K562 (cell line): ENCODE measurements around the gene NRG3. TPM values are rescaled to one million over a fixed set of nuclear protein-coding genes. Genes with fewer than 3 reads are reported as not detected.

ENCODE experiments used
- ATAC-seq: fragments of 200-7000 bp; cut with Tn5 transposase; 3 replicates; pipeline ENCODE4 v1.9.1; 2020; ENCODE audit warnings: moderate library complexity
- BruUV-seq: library from RNA; stranded (reverse); fragments of 400-500 nt; replicated peaks from 2 replicates; lab custom pipeline; 2021; lab: Mats Ljungman, UMichigan
- CTCF ChIA-PET: fragments of 300-600 bp; formaldehyde crosslinking; extraction: SDS; loops from one replicate; lab custom pipeline; 2021; ENCODE audit warnings: low intra/inter-chr PET ratio; lab: Yijun Ruan, JAX
- POLR2A ChIA-PET: fragments of 300-600, 350-650 bp; sonication (Branson Sonifier 250); formaldehyde crosslinking; extraction: SDS; loops from one replicate; lab custom pipeline; 2021; ENCODE audit warnings: antibody characterized with exemption, inconsistent platforms; lab: Yijun Ruan, JAX
- DNase-seq, 4 experiments: peaks; one replicate each; pipeline versions ENCODE4 v3.0.0 to v3.0.0-alpha.2; 2011 to 2018; ENCODE audit warnings: low spot score in 3 of 4, mixed read lengths in 3 of 4; ENCODE audit errors: extremely low read depth in 1 of 4
- FAIRE-seq: peaks from 2 replicates; lab custom pipeline; 2011; peaks lifted over from hg19 to GRCh38; lab: Jason Lieb, UNC
- H2AFZ ChIP-seq: 2 replicates; pipeline ENCODE4 v1.6.0; 2011; ENCODE audit warnings: low read depth, low read length, control low read depth, inconsistent platforms
- H3K27ac ChIP-seq: fragments of 200-600 bp; 3 replicates; pipeline ENCODE4 v1.8.0; 2011; ENCODE audit warnings: low read depth, mild to moderate bottlenecking, control low read depth, inconsistent platforms, low read length, moderate library complexity, mixed read lengths; ENCODE audit errors: extremely low read depth
- H3K27me3 ChIP-seq, 2 experiments: fragments of 300-600 bp in 1 of 2; 2 replicates in 1 of 2; 3 replicates in 1 of 2; pipeline versions ENCODE4 v1.6.0 to v1.8.0; 2011; ENCODE audit warnings: inconsistent platforms in 2 of 2, low read length in 2 of 2, mild to moderate bottlenecking in 1 of 2, mixed read lengths in 1 of 2, moderate library complexity in 1 of 2; ENCODE audit not compliant: control insufficient read depth in 2 of 2, insufficient read depth in 2 of 2
- H3K36me3 ChIP-seq: fragments of 300-600 bp; 3 replicates; pipeline ENCODE4 v1.8.0; 2011; ENCODE audit warnings: mild to moderate bottlenecking, low read length, inconsistent platforms; ENCODE audit not compliant: control insufficient read depth, insufficient read depth
- H3K4me1 ChIP-seq, 2 experiments: fragments of 200-600 bp in 1 of 2; replicated peaks in 1 of 2; 2 replicates in 1 of 2; 3 replicates in 1 of 2; pipeline versions ENCODE4 v1.5.1 to v1.8.0; 2011; ENCODE audit warnings: inconsistent platforms in 2 of 2, low read length in 2 of 2, mild to moderate bottlenecking in 1 of 2, mixed read lengths in 1 of 2, moderate library complexity in 1 of 2; ENCODE audit not compliant: control insufficient read depth in 2 of 2, insufficient read depth in 2 of 2
- H3K4me2 ChIP-seq: 2 replicates; pipeline ENCODE4 v1.6.1; 2011; ENCODE audit warnings: low read length, control low read depth, inconsistent platforms, mixed read lengths; ENCODE audit not compliant: insufficient read depth
- H3K4me3 ChIP-seq: fragments of 200-600 bp; sonication (generic), shearing (Covaris generic); 2 replicates; pipeline ENCODE4 v1.5.1; 2016; ENCODE audit warnings: control low read depth, inconsistent platforms
- H3K79me2 ChIP-seq: fragments of 200-600 bp; 3 replicates; pipeline ENCODE4 v1.8.0; 2011; ENCODE audit warnings: low read length, inconsistent platforms; ENCODE audit not compliant: control insufficient read depth, insufficient read depth
- H3K9ac ChIP-seq, 2 experiments: 2 replicates each; pipeline versions ENCODE4 v1.6.0 to v1.6.1; 2011; ENCODE audit warnings: low read depth in 2 of 2, low read length in 2 of 2, control low read depth in 1 of 2, inconsistent platforms in 1 of 2, mild to moderate bottlenecking in 1 of 2, mixed read lengths in 1 of 2; ENCODE audit not compliant: insufficient read depth in 1 of 2
- H3K9me1 ChIP-seq: one replicate; pipeline ENCODE4 v1.6.0; 2011; ENCODE audit warnings: inconsistent platforms, mild to moderate bottlenecking, low read length, moderate library complexity; ENCODE audit not compliant: control insufficient read depth, insufficient read depth
- H3K9me3 ChIP-seq: replicated peaks from 2 replicates; pipeline ENCODE4 v1.5.1; 2011; ENCODE audit warnings: low read depth, low read length, inconsistent platforms; ENCODE audit not compliant: control insufficient read depth, insufficient read depth
- H4K20me1 ChIP-seq: replicated peaks from 2 replicates; pipeline ENCODE4 v1.6.1; 2011; ENCODE audit warnings: low read length, inconsistent platforms, mixed read lengths; ENCODE audit not compliant: control insufficient read depth, insufficient read depth
- ERF ChIP-seq: fragments of 450-650 bp; formaldehyde crosslinking; IDR thresholded peaks from 2 replicates; pipeline ENCODE4 v1.4.0; 2020; ENCODE audit warnings: mild to moderate bottlenecking, mixed read lengths
- ETV5 ChIP-seq: sonication (generic); formaldehyde crosslinking; IDR thresholded peaks from 2 replicates; pipeline ENCODE4 v1.4.0; 2020; ENCODE audit warnings: low read depth, mild to moderate bottlenecking, missing genetic modification reagents
- HDAC2 ChIP-seq: fragments of 450-650 bp; IDR thresholded peaks from 2 replicates; pipeline ENCODE4 v1.6.1; 2016; ENCODE audit warnings: mild to moderate bottlenecking
- HMGXB4 ChIP-seq: sonication (generic); formaldehyde crosslinking; IDR thresholded peaks from 2 replicates; pipeline ENCODE4 v1.8.1; 2023; ENCODE audit warnings: mild to moderate bottlenecking, missing genetic modification reagents
- STAT5A ChIP-seq: IDR thresholded peaks from 2 replicates; pipeline ENCODE4 v1.6.1; 2012; ENCODE audit warnings: low read length, inconsistent platforms, borderline replicate concordance
- WGBS: fragments of 100-300 bp; shearing (Covaris generic); methylation state at CpG from one replicate; pipeline ENCODE4 v1.1.6; 2016; ENCODE audit warnings: low coverage, mixed read lengths; ENCODE audit not compliant: insufficient coverage; ENCODE audit errors: missing lambda C conversion rate; 5-methylcytosine and 5-hydroxymethylcytosine counted together
- in situ Hi-C: fragments of 300-500 bp; cut with MboI; formaldehyde crosslinking; loops from 4 replicates; pipeline ENCODE4 v1.15.0; 2018; ENCODE audit warnings: inconsistent platforms, mixed read lengths
- intact Hi-C: fragments of 100-400 bp; cut with micrococcal nuclease; formaldehyde crosslinking; loops from 2 replicates; pipeline ENCODE4 v1.14.2; 2022
- polyA plus RNA-seq, 8 experiments: library from polyadenylated mRNA; depleted of rRNA in 4 of 8; stranded (reverse) in 5 of 8; unstranded in 3 of 8; fragments of >200 nt; fragmentation: Nextera tagmentation in 2 of 8; fragmentation: Illumina TruSeq in 1 of 8; extraction: Ambion mirVana in 2 of 8; extraction: Trizol in 1 of 8; gene quantifications; 2 replicates each; pipeline versions ENCODE4 v1.2.1 to v1.2.3, GENCODE V29; 2011 to 2014; ENCODE audit warnings: inconsistent platforms in 1 of 8, missing spikeins in 1 of 8
- total RNA-seq, 7 experiments: library from RNA; depleted of rRNA in 6 of 7; stranded (reverse); fragments of >200 nt in 6 of 7; fragmentation: Illumina TruSeq in 2 of 7; extraction: Trizol in 2 of 7; gene quantifications; 2 replicates each; pipeline versions ENCODE4 v1.2.1 to v1.2.3, GENCODE V29; 2011 to 2021; ENCODE audit warnings: low replicate concordance in 1 of 7
- TF ChIP-seq, protein P1 (sequence below): fragments of 450-650 bp; IDR thresholded peaks from one replicate; pipeline ENCODE4 v1.6.1; 2018; ENCODE audit warnings: mild to moderate bottlenecking, moderate library complexity; ENCODE audit not compliant: partially characterized antibody
- TF ChIP-seq, protein P2 (sequence below): fragments of 200-600 bp; sonication (generic); IDR thresholded peaks from one replicate; pipeline ENCODE4 v1.6.1; 2012; ENCODE audit warnings: mild to moderate bottlenecking, low read depth, low read length, inconsistent platforms

Gene NRG3
- total and polyA plus RNA-seq, 9 of the 15 experiments (the other 6 are each of a cell fraction or from before 2014, with no cell fraction given), result not detected

DNA sequence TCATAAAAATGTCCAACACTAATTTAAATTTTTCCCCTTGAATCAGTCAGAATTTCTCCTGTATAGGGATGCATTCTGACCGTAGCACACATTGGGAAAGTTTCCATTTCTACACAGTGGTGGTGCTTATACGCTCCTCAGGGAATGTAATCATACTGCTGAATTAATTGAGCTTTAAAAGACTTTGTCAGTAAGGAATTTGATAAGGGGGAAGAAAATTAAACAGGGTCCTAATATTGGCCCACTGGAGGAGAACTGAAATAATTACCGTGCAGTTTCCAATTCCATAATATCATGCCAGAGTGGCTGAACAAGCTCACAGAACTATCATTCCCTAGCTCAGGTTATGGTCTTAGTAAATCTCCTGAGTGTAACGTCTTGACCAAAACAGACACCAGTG is 1041.9 kb downstream of the NRG3 start:
- Histone ChIP-seq H3K36me3 (no peaks in the 10 kb centered on the region), H3K9ac (no peak overlapping the region), H3K4me3 (no peak overlapping the region), H3K27ac (no peak overlapping the region), H3K27me3 (no peaks in the 10 kb centered on the region), H3K9me3 (no peaks in the 10 kb centered on the region), H4K20me1 (no peaks in the 10 kb centered on the region), H3K9me1 (no peaks in the 10 kb centered on the region), H2AFZ (no peak overlapping the region), H3K79me2 (no peaks in the 10 kb centered on the region), H3K4me1 (no peaks in the 10 kb centered on the region), H3K4me2 (no peak overlapping the region)
- intact Hi-C loops, result no loop called here
- DNase-seq (no peak), FAIRE-seq (no peak), ATAC-seq (no peak)
- ChIA-PET CTCF (no interaction called here), POLR2A (no interaction called here)
- in situ Hi-C loops, result no loop called here
- WGBS, result 0% methylated on average over 4 of the region's 4 CpGs
- BruUV-seq, result no TSS peak
- no peak for TF ChIP-seq ERF (CRISPR knock-in tag)
- TF ChIP-seq STAT5A, result no peak
- no peak for TF ChIP-seq HDAC2
- TF ChIP-seq ETV5 (CRISPR knock-in tag), result no peak
- no peak for TF ChIP-seq HMGXB4 (CRISPR knock-in tag)
- TF ChIP-seq, protein P1, sequence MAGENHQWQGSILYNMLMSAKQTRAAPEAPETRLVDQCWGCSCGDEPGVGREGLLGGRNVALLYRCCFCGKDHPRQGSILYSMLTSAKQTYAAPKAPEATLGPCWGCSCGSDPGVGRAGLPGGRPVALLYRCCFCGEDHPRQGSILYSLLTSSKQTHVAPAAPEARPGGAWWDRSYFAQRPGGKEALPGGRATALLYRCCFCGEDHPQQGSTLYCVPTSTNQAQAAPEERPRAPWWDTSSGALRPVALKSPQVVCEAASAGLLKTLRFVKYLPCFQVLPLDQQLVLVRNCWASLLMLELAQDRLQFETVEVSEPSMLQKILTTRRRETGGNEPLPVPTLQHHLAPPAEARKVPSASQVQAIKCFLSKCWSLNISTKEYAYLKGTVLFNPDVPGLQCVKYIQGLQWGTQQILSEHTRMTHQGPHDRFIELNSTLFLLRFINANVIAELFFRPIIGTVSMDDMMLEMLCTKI, result no peak
- TF ChIP-seq, protein P2, sequence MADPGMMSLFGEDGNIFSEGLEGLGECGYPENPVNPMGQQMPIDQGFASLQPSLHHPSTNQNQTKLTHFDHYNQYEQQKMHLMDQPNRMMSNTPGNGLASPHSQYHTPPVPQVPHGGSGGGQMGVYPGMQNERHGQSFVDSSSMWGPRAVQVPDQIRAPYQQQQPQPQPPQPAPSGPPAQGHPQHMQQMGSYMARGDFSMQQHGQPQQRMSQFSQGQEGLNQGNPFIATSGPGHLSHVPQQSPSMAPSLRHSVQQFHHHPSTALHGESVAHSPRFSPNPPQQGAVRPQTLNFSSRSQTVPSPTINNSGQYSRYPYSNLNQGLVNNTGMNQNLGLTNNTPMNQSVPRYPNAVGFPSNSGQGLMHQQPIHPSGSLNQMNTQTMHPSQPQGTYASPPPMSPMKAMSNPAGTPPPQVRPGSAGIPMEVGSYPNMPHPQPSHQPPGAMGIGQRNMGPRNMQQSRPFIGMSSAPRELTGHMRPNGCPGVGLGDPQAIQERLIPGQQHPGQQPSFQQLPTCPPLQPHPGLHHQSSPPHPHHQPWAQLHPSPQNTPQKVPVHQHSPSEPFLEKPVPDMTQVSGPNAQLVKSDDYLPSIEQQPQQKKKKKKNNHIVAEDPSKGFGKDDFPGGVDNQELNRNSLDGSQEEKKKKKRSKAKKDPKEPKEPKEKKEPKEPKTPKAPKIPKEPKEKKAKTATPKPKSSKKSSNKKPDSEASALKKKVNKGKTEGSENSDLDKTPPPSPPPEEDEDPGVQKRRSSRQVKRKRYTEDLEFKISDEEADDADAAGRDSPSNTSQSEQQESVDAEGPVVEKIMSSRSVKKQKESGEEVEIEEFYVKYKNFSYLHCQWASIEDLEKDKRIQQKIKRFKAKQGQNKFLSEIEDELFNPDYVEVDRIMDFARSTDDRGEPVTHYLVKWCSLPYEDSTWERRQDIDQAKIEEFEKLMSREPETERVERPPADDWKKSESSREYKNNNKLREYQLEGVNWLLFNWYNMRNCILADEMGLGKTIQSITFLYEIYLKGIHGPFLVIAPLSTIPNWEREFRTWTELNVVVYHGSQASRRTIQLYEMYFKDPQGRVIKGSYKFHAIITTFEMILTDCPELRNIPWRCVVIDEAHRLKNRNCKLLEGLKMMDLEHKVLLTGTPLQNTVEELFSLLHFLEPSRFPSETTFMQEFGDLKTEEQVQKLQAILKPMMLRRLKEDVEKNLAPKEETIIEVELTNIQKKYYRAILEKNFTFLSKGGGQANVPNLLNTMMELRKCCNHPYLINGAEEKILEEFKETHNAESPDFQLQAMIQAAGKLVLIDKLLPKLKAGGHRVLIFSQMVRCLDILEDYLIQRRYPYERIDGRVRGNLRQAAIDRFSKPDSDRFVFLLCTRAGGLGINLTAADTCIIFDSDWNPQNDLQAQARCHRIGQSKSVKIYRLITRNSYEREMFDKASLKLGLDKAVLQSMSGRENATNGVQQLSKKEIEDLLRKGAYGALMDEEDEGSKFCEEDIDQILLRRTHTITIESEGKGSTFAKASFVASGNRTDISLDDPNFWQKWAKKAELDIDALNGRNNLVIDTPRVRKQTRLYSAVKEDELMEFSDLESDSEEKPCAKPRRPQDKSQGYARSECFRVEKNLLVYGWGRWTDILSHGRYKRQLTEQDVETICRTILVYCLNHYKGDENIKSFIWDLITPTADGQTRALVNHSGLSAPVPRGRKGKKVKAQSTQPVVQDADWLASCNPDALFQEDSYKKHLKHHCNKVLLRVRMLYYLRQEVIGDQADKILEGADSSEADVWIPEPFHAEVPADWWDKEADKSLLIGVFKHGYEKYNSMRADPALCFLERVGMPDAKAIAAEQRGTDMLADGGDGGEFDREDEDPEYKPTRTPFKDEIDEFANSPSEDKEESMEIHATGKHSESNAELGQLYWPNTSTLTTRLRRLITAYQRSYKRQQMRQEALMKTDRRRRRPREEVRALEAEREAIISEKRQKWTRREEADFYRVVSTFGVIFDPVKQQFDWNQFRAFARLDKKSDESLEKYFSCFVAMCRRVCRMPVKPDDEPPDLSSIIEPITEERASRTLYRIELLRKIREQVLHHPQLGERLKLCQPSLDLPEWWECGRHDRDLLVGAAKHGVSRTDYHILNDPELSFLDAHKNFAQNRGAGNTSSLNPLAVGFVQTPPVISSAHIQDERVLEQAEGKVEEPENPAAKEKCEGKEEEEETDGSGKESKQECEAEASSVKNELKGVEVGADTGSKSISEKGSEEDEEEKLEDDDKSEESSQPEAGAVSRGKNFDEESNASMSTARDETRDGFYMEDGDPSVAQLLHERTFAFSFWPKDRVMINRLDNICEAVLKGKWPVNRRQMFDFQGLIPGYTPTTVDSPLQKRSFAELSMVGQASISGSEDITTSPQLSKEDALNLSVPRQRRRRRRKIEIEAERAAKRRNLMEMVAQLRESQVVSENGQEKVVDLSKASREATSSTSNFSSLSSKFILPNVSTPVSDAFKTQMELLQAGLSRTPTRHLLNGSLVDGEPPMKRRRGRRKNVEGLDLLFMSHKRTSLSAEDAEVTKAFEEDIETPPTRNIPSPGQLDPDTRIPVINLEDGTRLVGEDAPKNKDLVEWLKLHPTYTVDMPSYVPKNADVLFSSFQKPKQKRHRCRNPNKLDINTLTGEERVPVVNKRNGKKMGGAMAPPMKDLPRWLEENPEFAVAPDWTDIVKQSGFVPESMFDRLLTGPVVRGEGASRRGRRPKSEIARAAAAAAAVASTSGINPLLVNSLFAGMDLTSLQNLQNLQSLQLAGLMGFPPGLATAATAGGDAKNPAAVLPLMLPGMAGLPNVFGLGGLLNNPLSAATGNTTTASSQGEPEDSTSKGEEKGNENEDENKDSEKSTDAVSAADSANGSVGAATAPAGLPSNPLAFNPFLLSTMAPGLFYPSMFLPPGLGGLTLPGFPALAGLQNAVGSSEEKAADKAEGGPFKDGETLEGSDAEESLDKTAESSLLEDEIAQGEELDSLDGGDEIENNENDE, result no peak
